Suprapubic skin (tissue), 3 donors: Measurements from ENCODE around the gene ADAM33.

Source experiments
- CTCF ChIP-seq, 2 donors: fragments of 200-600 bp in 1 of 2; fragments of 450-650 bp in 1 of 2; sonication (generic) in 1 of 2; IDR thresholded peaks; one replicate each; pipeline ENCODE4 v1.5.1; 2016 to 2019; ENCODE audit warnings: antibody characterized with exemption in 2 of 2, mild to moderate bottlenecking in 1 of 2, moderate library complexity in 1 of 2
- EP300 ChIP-seq: sonication (generic); formaldehyde crosslinking; IDR thresholded peaks from one replicate; pipeline ENCODE4 v1.6.1; 2017; ENCODE audit warnings: antibody characterized with exemption
- POLR2A ChIP-seq, 2 donors: fragments of 450-650 bp; IDR thresholded peaks; one replicate each; pipeline ENCODE4 v1.6.1; 2017; ENCODE audit warnings: antibody characterized with exemption in 2 of 2, mild to moderate bottlenecking in 2 of 2, moderate library complexity in 2 of 2

- no peak for TF ChIP-seq CTCF (IDR thresholded peaks at IDR 0.05)
- no peak for TF ChIP-seq POLR2A (IDR thresholded peaks at IDR 0.05)
- no peak for TF ChIP-seq EP300
These were observed 369 bp downstream of the ADAM33 start for GRCh38 chr20:3681352-3681930.
